ENCODE results near the gene CFP. TPM values are rescaled to one million over a fixed set of nuclear protein-coding genes. Genes with fewer than 3 reads are reported as not detected.
"Not testable (repeated sequence)": the region's sequence is repeated elsewhere in the genome, so short reads cannot be mapped to it uniquely, and the experiment has no call there.

CFP gene
- total RNA-seq, 1 experiment from 2014 or later = 0.10 TPM

DNA sequence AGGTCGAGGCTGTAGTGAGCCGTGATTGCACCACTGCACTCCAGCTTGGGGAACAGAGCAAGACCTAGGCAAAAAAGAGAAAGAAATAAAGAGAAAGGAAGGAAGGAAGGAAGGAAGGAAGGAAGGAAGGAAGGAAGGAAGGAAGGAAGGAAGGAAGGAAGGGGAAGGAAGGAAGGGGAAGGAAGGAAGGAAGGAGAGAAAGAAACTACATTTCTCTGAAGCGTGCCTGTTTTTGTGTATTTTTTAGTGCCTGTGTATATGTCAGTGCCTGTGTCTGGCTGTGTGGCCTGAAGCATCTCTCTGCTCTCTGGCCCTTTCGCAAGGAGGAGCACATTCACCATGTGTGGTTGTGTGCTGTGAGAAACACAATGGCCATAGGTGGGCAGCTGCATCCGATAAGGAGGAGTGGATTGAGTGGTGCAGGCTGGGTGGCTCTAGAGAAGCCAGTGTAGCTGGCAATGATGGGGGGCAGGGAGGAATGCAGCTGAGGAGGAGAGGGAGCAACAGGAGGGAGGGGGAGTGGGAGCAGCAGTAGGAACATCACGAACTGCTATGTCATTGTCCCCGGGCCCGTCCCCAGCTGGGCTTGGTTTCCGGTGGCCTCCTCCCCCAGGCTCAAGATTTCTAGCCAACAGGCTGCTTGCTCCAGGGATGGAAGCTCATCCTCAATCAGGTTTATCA lies 21.5 kb downstream of the CFP start:
- no peak for DNase-seq (ENCODE audit: extremely low read depth, low read depth)

DNA sequence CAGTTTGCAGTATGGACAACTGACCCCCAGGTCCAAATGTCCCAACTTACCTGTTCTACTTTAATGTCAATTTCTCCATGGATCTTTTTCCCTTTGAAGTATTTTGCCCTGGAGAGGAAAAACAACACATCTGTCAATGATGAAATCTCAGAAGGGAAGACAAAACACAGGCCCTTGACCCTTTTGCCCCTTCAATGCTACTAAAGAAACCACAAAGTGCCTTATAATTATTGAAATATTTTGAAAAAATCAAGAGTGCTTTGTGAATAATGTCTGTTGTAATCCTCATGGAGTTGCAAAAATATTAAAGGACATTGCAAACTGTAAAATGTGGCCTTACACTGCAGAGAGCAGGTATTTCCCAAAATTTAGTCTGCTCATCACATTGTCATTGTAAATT lies 22.6 kb downstream of the CFP start:
- DNase-seq (ENCODE audit: extremely low read depth, low read depth) = no peak

DNA sequence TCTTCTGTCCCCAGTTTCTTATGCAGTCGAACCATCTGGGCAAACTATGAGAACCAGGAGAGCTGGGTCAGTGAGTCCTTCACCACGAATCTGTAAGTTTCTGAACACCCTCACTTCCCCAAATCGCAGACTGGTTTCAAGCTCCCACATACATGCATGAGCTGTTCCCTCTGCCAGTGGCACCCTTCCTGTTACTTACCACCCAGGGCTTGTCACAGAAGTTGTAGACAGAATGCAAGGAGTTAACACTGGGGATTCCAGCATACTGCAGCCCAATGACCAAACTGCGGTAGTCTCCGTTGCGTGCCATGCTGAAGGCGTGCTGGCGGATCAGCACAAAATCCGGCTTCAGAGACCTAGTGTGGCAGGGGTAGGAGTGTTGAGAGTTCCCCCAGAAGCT lies 24.7 kb downstream of the CFP start:
- DNase-seq (ENCODE audit: extremely low read depth, low read depth) = no peak

DNA sequence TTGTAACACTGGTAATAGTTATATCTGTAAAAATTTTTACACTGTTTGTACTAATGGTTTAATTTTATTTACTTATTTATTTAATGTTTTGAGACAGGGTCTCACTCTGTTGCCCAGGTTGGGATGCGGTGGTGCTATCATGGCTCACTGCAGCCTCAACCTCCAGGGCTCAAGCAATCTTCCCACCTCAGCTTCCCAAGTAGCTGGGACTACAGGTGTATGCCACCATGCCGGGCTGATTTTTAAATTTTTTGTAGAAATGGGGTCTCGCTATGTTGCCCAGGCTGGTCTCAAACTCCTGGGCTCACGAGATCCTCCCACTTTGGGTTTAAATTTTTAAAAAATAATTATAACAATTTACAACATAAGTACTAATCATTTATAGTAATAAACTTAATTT lies 26.6 kb downstream of the CFP start:
- DNase-seq (ENCODE audit: extremely low read depth, low read depth) = not testable (repeated sequence)

DNA sequence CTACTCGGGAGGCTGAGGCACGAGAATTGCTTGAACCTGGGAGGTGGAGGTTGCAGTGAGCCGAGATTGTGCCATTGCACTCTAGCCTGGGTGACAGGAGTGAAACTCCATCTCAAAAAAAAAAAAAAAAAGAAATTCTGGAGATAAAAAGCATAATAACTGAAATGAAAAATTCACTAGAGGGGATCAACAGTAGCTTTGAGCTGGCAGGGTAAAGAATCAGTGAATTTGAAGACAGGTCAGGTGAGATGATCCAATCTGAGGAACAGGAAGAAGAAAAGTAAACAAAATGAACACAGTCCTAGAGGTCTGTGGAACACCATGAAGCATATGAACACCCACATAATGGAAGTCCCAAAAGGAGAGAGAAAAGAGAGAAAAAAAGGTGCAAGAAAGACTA lies 32.5 kb downstream of the CFP start:
- no peak for DNase-seq (ENCODE audit: extremely low read depth, low read depth)

DNA sequence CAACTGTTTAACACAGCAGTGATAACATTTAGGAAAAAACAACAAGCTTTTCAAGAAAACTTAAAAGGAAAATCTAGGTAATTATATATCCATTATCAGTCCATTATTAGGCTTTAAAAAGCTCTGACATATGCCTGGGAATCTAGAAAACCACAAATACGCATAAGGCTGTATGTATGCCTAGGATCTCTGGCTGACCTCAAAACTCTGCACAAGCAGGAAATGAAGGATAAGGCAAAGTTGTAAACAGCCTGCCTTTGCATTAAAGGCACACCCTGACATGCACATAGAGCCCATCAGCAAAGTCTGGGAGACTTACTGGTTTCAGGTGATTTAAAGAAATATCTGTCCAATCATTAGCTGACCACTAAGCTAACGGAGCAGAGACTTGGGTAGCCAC lies 33.5 kb downstream of the CFP start:
- DNase-seq (ENCODE audit: extremely low read depth, low read depth) = no peak

DNA sequence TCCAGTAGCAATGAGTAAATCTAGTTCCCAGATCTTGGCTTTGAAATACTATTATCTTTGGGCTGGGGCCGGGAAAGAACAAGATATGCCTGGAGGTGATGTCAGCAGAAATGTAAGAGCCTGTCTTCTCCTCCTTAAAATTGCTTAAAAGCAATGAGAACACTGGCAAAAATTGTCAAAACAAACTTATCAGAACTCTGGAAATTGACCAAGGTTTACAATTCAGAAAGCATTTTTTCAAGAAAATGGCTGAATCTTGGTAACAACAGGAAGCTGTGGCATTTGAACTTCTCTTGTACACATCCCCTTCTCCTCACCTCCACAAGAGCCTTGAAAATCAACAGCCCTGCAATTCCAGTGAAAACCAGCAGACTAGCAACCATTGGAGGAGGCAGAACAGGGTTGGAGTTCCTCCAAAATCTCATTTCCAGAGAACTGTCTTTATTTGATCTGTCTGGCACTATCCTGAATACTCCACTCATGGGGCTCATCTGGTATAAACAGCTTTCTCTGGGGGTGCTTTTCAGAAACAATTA lies 33.9 kb downstream of the CFP start:
- no peak for DNase-seq (ENCODE audit: extremely low read depth, low read depth)

DNA sequence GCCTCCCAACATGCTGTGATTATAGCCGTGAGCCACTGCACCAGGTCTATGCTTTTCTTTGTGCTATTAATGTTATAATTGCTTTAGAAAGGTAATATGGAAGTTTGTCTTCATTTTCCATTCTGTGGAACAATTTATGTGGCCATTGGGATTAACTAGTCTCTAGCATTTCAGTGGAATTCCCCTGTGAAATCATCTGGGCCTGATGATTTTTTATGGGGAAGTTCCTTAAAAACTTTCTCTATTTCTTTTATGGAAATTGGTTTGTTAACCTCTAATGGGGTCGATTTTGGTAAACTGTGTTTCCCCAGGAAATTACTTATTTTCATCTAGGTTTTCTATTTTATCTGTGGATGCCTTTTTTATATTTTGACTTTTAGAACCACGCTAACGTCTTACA lies 36.2 kb downstream of the CFP start:
- no peak for DNase-seq (ENCODE audit: extremely low read depth, low read depth)

DNA sequence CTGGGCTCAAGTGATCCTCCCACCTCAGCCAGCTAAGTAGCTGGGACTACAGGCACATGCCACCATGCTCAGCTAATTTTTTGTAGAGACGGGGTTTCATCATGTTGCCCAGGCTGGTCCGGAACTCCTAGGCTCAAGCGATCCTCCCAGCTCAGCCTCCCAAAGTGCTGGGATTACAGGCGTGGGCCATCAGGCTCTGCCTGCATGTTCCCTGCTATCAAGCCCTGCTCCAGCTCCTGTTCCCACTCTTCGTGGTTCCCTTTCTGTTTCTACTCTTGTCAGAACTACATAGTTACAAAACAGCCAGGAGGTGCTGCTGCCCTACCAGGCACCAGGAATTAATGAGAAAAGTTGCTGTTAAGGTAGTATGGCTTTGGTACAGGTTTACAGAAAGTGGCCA lies 38.7 kb downstream of the CFP start:
- DNase-seq (ENCODE audit: extremely low read depth, low read depth) = no peak

DNA sequence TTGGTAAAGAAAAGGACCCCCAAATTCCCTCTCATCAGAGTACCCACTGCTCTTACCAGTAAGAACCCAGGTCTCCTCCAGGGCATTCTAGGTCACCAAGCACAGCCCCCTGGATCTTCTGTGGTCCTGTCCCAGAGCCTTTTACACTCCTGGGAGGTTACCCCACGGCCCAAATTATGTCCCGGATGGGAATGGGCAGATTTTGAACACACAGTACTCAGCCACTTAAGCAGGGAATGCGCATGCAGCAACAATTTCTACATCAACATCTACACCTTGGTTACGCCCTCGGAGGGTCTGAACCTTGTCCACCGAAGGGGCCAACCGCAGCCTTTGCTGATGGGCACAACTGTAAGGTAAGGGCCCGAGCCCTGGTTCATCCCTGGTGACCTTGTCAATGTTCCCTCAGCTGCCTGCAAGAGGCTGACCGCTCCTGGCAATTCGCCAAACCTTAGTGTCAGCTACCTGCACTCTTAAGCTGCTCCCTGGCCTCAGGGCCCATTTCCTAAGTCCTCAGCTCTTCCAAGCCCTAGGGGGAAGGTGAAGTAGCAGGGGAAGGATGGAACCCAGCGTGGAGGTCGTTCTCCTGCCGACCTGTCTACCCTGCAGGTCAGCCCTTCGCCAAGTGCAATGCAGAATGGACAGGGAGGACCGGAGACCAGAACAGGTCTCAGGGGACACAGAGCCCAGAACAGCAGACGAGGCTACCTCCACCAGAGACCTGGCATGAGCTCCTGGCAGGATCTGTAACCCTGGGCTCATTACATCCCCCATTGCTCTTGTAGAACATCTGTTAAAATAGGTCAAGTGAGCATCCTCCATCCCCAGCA lies 41.6 kb downstream of the CFP start:
- DNase-seq (ENCODE audit: extremely low read depth, low read depth) = no peak

DNA sequence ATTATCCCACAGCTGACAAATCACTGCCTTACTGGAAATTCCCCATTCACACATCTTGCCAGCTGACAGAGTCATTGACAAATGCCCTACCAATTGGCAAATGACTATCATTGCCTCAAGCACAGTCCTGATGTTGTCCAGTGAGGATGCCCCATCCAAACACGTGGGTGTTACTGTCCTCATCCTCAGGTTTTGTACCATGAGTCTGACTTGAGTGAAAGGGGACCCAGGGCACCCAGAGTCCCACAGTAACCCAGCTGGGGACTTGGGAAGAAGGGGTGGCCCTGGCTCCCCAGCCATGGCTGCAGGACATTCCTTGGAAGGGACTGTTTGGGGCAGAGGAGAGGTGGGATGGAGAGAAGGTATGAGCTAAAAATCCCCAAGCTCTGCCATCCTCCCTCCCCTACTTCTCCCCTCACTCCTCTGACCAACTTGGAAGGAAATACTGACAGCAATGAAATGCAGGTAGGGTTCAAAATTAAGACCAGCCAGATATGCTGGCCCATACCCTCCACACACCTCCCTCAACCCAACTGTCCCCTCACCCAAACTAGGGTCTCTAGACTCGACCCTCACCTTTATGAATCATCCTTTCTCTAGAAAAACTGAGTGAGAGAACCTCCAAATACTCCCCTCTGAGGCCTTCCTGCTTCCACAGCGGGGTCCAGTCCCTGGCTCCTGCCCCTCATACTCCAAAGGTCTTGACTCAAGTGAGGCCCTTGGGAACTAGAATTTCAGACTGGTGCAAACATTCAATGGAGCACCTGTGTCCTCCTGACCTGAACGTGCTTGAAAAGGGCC lies 42.4 kb downstream of the CFP start:
- no peak for DNase-seq (ENCODE audit: extremely low read depth, low read depth)

DNA sequence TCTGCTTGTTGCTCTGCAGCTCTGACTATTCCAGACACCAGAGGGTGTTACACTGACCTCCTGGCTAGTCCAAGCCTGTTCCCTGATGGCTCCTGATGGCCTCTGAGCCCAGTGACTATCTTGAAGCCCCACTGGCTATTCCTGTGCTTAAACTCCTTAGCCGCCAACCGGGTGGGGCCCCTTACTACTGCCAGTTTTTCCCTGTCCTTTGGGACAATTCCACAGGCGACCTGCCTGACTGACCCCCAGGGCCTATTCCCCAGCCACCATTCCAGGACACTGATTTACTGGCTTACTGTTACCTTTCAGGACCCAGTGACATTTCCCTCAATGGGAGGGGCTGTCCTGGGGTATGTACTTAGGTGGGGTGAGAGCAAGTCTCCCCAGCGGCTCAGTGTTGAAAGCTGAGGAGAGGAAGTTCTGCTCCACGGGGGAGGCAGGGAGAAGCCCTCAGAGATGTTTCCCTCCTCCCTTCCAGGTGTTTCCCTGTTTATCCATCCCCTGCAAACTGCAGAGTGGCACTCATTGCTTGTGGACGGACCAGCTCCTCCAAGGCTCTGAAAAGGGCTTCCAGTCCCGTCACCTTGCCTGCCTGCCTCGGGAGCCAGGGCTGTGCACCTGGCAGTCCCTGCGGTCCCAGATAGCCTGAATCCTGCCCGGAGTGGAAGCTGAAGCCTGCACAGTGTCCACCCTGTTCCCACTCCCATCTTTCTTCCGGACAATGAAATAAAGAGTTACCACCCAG lies 43.5 kb downstream of the CFP start:
- DNase-seq (ENCODE audit: extremely low read depth, low read depth) = no peak

DNA sequence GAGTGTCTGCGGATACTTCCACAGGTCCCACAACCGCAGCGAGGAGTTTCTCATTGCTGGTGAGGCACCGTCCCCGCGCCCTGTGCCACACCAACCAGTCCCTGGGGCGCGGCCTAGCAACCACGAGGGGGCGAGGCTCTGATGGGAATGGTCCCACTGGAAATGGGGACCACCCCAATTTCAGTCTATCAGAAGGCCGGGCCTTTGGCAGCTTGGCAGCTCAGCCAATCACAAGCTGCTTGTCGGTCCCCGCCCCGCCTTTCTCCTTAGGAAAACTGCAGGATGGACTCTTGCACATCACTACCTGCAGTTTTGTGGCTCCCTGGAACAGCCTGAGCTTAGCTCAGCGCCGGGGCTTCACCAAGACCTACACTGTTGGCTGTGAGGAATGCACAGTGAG lies 44.5 kb downstream of the CFP start:
- DNase-seq (ENCODE audit: extremely low read depth, low read depth) = no peak

DNA sequence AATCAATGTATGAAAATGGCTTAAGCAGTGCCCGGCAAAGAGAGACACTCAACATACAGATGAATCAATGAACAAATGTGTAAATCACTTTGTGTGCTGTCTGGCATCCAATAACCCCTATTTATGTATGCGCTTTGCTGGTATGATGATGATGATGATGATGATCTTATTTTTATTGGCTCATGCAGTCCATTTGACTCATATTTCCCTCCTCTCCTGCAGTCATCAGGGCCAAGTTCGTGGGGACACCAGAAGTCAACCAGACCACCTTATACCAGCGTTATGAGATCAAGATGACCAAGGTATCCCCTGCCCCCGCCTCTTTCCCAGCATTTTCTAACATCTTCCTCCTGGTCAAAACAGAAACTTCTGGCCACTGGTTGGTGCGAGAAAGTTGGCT lies 45.0 kb downstream of the CFP start:
- DNase-seq (ENCODE audit: extremely low read depth, low read depth) = no peak

DNA sequence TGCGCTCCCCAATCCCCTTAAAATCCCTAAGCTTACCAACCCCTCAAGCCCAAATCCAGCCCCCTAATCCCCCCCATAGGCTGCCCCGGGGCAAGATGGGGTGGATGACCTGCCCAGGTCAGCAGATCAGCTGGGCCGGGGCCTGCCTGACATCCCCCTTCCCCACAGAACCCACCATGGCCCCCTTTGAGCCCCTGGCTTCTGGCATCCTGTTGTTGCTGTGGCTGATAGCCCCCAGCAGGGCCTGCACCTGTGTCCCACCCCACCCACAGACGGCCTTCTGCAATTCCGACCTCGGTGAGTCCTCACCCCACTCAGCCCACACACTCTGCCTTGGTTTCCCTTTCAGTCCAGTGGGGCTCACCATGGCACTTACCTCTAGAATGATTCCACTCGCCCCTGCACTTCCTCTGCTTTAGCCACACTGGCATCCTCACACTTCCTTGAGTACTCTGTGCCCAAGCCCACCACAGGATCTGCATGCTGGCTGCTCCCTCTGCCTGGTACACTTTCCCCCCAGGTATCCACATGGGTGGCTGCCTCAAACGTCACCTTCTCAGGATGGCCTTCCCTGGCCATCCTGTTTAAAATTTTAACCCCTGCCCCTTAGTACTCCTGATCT lies 46.4 kb downstream of the CFP start:
- DNase-seq (ENCODE audit: extremely low read depth, low read depth) = no peak

DNA sequence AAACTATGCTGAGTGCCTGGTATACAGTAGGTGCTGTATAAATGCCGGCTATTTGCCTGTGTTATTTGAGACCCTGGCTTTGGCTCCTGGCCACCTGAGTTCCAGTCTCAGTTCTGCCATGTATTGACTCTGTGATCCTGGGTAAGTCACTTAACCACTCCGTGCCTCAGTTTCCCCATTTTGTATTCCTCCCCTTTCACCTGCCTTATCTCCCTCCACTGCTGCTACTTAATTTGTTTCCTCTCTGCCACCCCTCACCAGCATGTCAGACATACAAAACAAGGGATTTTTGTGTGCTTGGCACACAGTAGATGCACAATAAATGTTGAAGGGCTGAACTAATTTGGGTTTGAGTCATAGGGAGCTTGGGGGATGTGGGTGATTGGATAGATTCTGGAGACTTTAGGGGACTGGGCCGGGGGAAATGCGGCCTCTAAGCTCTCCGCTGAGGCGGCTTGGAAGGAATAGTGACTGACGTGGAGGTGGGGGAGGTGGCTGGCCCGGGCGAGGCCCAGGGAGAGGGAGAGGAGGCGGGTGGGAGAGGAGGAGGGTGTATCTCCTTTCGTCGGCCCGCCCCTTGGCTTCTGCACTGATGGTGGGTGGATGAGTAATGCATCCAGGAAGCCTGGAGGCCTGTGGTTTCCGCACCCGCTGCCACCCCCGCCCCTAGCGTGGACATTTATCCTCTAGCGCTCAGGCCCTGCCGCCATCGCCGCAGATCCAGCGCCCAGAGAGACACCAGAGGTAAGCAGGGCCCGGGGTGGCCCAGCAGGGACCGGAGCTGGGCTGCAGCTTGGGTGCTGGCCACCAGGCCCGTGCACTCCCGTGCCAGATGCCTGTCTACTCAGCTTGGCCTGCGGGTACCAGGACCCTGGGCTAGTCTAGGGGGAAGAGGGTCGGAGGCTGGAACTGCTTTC lies 47.7 kb downstream of the CFP start, which contains the start of gene TIMP1:
TIMP1 (plus strand) TSS at position 706 of the 917 bp plus-strand sequence. CDS start 980 bp downstream, outside the sequence.
- DNase-seq (ENCODE audit: extremely low read depth, low read depth) = peak; percentile 92

DNA sequence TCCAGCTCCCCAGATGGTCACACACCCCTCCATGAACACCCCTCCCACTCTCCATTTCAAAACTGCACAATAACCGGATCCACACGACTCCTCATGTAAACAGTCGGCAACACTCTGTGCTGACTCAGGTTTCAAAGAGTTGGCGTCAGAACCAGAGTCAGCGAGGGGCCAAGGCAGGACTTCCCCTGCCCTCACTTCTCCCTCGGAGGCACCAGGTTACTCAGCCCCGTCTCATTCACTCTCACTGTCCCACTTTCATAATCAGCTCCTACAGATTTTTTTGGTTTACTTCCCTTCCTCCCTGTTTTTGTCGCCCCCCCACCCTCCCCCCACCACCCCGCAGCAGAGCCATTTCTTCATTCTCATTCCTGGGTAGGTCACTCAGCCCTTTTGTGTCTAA lies 50.2 kb downstream of the CFP start:
- peak; percentile 71 for DNase-seq (ENCODE audit: extremely low read depth, low read depth)

DNA sequence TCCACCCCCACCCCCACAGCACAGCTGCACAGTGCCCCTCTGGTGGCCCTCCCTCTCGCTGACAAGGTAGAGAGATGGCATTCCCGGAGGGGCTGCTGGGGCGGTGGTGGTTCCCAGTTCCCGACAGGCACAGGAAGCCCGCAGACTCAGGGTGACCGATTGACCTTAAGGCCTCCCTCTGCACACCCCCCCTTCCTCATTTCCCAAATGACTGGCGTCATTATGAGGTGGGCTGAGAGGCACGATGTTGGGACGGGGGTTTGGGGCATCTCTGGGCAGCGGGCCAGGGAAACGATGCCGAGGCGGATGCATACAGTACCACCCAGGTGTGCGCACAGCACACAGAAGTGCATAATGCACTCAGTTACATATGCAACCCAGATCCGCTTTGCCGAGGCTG lies 51.0 kb downstream of the CFP start:
- DNase-seq (ENCODE audit: extremely low read depth, low read depth) = no peak

DNA sequence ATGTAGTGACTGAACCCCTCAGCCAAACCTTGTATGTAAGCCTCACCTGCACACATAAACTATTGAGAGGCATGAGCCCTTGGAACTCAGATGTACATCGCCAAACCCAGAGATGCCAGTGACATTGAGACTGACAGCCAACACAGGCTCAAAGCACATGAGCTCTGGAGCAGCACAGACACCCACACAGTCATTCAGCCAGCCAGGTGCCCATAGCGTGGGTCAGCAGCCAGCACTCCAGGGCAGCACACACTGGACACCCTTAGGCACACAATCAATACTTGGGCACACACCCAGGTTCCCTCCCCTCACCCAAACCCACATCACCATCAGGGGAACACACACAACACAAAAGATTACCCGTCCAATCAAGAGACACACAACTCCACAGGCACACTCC lies 51.8 kb downstream of the CFP start:
- no peak for DNase-seq (ENCODE audit: extremely low read depth, low read depth)
